Heart left ventricle (tissue), 16 donors: ENCODE data around the gene OR13C8. TPM values are rescaled to one million over a fixed set of nuclear protein-coding genes. Genes with fewer than 3 reads are reported as not detected.
"Not testable (repeated sequence)": the region's sequence is repeated elsewhere in the genome, so short reads cannot be mapped to it uniquely, and the experiment has no call there.

Source experiments
- ATAC-seq, 4 donors: fragments of 200-7000 bp; cut with Tn5 transposase; one replicate each; pipeline ENCODE4 v1.9.1; 2020 to 2022; ENCODE audit warnings: moderate library complexity in 4 of 4, mild to moderate bottlenecking in 3 of 4, moderate number of reproducible peaks in 1 of 4
- DNase-seq, 5 donors: peaks; one replicate each; pipeline ENCODE4 v3.0.0-alpha.2; 2020
- H3K27ac ChIP-seq, 12 donors: fragments of 200-600 bp; sonication (generic) in 4 of 12; one replicate each; pipeline versions ENCODE4 v1.5.0 to v1.8.0; 2016 to 2022; ENCODE audit warnings: mild to moderate bottlenecking in 2 of 12
- H3K27me3 ChIP-seq, 9 donors: fragments of 200-600 bp; sonication (generic) in 2 of 9; one replicate each; pipeline versions ENCODE4 v1.5.1 to v1.8.0; 2016 to 2022; ENCODE audit warnings: mild to moderate bottlenecking in 3 of 9
- H3K36me3 ChIP-seq, 9 donors: fragments of 200-600 bp; sonication (generic) in 2 of 9; one replicate each; pipeline versions ENCODE4 v1.5.0 to v1.8.0; 2018 to 2022; ENCODE audit warnings: mild to moderate bottlenecking in 2 of 9
- H3K4me1 ChIP-seq, 12 donors: fragments of 200-600 bp; sonication (generic) in 4 of 12; one replicate each; pipeline versions ENCODE4 v1.5.0 to v1.8.0; 2016 to 2022; ENCODE audit warnings: mild to moderate bottlenecking in 3 of 12
- H3K4me3 ChIP-seq, 12 donors: fragments of 200-600 bp; sonication (generic) in 4 of 12; one replicate each; pipeline versions ENCODE4 v1.5.0 to v1.8.0; 2017 to 2022; ENCODE audit warnings: mild to moderate bottlenecking in 9 of 12, moderate library complexity in 4 of 12
- H3K9me3 ChIP-seq, 12 donors: fragments of 200-600 bp; sonication (generic) in 4 of 12; one replicate each; pipeline versions ENCODE4 v1.5.0 to v1.8.0; 2016 to 2022; ENCODE audit warnings: mild to moderate bottlenecking in 1 of 12
- CTCF ChIP-seq, 12 donors: fragments of 200-600 bp; sonication (generic) in 4 of 12; IDR thresholded peaks; one replicate each; pipeline versions ENCODE4 v1.5.0 to v1.8.0; 2018 to 2022; ENCODE audit warnings: antibody characterized with exemption in 12 of 12, mild to moderate bottlenecking in 5 of 12
- POLR2A ChIP-seq, 2 donors: fragments of 450-650 bp; IDR thresholded peaks; one replicate each; pipeline ENCODE4 v1.6.1; 2017; ENCODE audit warnings: antibody characterized with exemption in 2 of 2, mild to moderate bottlenecking in 2 of 2, moderate library complexity in 2 of 2
- WGBS, 4 donors: extraction: QIAGEN DNeasy Blood & Tissue Kit in 2 of 4; methylation state at CpG; one replicate each; pipeline versions ENCODE4 v1.1.5 to v1.1.7; 2013 to 2018; 5-methylcytosine and 5-hydroxymethylcytosine counted together
- intact Hi-C, 10 donors: fragments of 100-400 bp; cut with DNase I; formaldehyde crosslinking; loops; one replicate each; pipeline versions ENCODE4 v1.11.1 to v1.14.2; 2022
- long read RNA-seq, 3 donors: library from polyadenylated mRNA; unstranded; transcript quantifications; one replicate each; pipeline ENCODE4 v2.0.0, GENCODE V29; 2020 to 2021
- polyA plus RNA-seq, 2 donors: library from polyadenylated mRNA; stranded (reverse); fragments of 200-250 nt; gene quantifications; one replicate each; pipeline ENCODE4 v1.2.3, GENCODE V29; 2013
- total RNA-seq, 9 donors: library from RNA; depleted of rRNA in 2 of 9; stranded (reverse); fragments of >200 nt in 2 of 9; fragmentation: NEBNext Ultra II Directional in 3 of 9; extraction: Animal tissue kit (Norgen Biotek cat#: 25700) in 3 of 9; gene quantifications; one replicate each; pipeline versions ENCODE4 v1.1.0 to v1.2.4, GENCODE V29; 2016 to 2023
- donor health status: ischemic (EF 13 %, LVEDD 7.1; RV severe dilation, severe dysfunction).
- donor health status: healthy with polysubstance abuse.
- donor health status: DM: no; HTN: yes; CAD: no.
- donor health status: DM: no; HTN: no; CAD: no.
- donor health status: ischemic (EF 25% LVEDD 6.9; RV normal size, moderate dysfunction).
- donor health status: ischemic (EF 25% LVEDD 5.7; RV mildly dilated, moderate dysfunction).
- donor health status: healthy.
- donor health status: DM: yes; HTN: yes; CAD: no.
- donor health status: ischemic (EF 35%, LVEDD 5.7; RV mildly dilated, moderate dysfunction).
- donor health status: nonischemic (EF 11% LVEDD 7.7; RV severe dilation, severe dysfunction).
- donor health status: DM: yes; HTN: yes; CAD: no.
- donor health status: PGD.
- donor health status: ischemic (EF 29% LVEDD 5.4; RV normal size, mild dysfunction).
- donor health status: nonischemic (EF 23%, LVEDD 6.1; RV moderate dilation, normal function).

Gene OR13C8
- total RNA-seq (not detected), polyA plus RNA-seq (not detected)
- long read RNA-seq, donor 1 = 0 reads
- long read RNA-seq, donor 2 = 0 reads
- long read RNA-seq, donor 3 = 0 reads

- no peak for TF ChIP-seq CTCF (IDR thresholded peaks at IDR 0.05)
- no peak for TF ChIP-seq POLR2A (IDR thresholded peaks at IDR 0.05)
- ATAC-seq (no peak), DNase-seq (no peak)
- Histone ChIP-seq H3K36me3 (no peaks in the 10 kb centered on the region), H3K27ac (no peak within 1 kb of the TSS), H3K4me3 (no peak within 1 kb of the TSS), H3K27me3 (no peaks in the 10 kb centered on the region), H3K4me1 (no peaks in the 10 kb centered on the region), H3K9me3 (peaks cover 0 to 23% (median 0%) of the 10 kb centered on the region in 12 donors)
- intact Hi-C loops = no loop called here
- 76 to 88% (median 83%) methylated on average over 4 of the region's 4 CpGs for WGBS, 4 donors
Measured at GRCh38 chr9:104568868-104569267, at the start of gene OR13C8. Gene OR13C8 (plus strand): TSS chr9:104569168. CDS start chr9:104569168, 0 bp downstream.

DNA sequence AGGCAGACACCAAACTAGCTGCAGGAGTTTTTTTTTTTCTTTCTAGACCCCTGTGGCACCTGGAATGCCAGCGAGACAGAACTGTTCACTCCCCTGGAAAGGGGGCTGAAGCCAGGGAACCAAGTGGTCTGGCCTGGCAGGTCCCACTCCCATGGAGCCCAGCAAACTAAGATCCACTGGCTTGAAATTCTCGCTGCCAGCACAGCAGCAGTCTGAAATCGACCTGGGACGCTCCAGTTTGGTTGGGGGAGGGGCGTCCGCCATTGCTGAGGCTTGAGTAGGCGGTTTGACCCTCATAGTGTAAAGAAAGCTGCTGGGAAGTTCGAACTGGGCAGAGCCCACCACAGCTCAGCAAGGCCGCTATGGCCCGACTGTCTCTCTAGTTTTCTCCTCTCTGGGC, 48.7 kb upstream of the OR13C8 start:
- H3K4me1 ChIP-seq, H3K4me3 ChIP-seq, H3K27me3 ChIP-seq, H3K9me3 ChIP-seq, ATAC-seq, DNase-seq, intact Hi-C loops, H3K27ac ChIP-seq, H3K36me3 ChIP-seq: not testable (repeated sequence)
- 72 to 85% (median 83%) methylated on average over 5 to 10 of the region's 10 CpGs for WGBS, 4 donors

DNA sequence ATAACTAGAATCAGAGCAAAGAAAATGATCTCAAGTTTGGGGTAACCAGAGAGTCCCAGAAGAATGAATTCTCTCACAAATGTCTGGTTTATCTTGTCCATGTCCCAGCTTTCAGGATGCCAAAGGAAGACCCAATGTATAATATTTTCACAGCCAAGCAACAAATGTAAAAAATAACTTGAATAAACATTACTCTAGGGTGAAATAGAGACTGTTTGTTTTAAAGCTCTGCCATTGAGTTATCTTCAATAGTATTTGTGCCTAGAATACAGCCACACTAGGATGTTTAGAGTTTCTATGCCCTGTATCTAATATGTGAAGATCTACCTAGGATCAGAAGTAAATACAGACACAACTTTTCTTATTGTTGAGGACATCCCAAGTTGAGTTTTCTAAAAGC, 41.9 kb upstream of the OR13C8 start, which contains the start of gene OR13C4:
Gene OR13C4 (minus strand): TSS at position 101 of the 400 bp plus-strand sequence. CDS start 0 bp downstream, at position 101.
- DNase-seq = no peak
- Histone ChIP-seq H3K27me3 (no peaks in the 10 kb centered on the region), H3K4me3 (no peak within 1 kb of the TSS), H3K9me3 (no peaks in the 10 kb centered on the region), H3K4me1 (no peaks in the 10 kb centered on the region), H3K36me3 (no peaks in the 10 kb centered on the region), H3K27ac (no peak within 1 kb of the TSS)
- ATAC-seq = no peak
- intact Hi-C loops = no loop called here
- TF ChIP-seq POLR2A (IDR thresholded peaks at IDR 0.05) (no peak), CTCF (IDR thresholded peaks at IDR 0.05) (no peak)

DNA sequence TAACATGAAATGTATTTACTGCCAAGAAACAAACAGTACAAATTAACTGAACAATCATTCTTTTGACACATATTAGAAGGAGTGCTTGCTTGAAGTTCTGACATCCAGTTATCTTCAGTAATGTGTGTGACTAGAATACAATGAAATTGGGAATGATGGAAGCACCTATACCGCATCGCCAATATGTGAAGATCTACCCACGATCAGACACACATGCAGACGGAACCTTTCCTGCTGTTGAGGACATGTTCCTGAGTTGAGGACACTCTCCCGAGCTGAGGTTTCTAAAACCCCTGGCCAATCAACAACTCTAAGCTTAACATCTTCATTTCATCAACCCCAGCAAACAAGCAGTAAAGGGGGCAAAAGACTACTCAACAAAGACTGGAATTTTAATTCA, 32.2 kb upstream of the OR13C8 start, which contains the start of gene OR13C3:
Gene OR13C3 (minus strand): TSS at position 101 of the 400 bp plus-strand sequence. CDS start 133 bp downstream, outside the sequence.
- ATAC-seq (no peak), DNase-seq (no peak)
- H3K27me3 ChIP-seq = no peaks in the 10 kb centered on the region
- no peak within 1 kb of the TSS for H3K4me3 ChIP-seq
- no peak within 1 kb of the TSS for H3K27ac ChIP-seq
- H3K36me3 ChIP-seq = no peaks in the 10 kb centered on the region
- no peaks in the 10 kb centered on the region for H3K4me1 ChIP-seq
- intact Hi-C loops = no loop called here
- WGBS, 4 donors = 84 to 89% (median 87%) methylated on average over 5 of the region's 5 CpGs
- no peaks in the 10 kb centered on the region for H3K9me3 ChIP-seq
- TF ChIP-seq CTCF (IDR thresholded peaks at IDR 0.05) (no peak), POLR2A (IDR thresholded peaks at IDR 0.05) (no peak)

DNA sequence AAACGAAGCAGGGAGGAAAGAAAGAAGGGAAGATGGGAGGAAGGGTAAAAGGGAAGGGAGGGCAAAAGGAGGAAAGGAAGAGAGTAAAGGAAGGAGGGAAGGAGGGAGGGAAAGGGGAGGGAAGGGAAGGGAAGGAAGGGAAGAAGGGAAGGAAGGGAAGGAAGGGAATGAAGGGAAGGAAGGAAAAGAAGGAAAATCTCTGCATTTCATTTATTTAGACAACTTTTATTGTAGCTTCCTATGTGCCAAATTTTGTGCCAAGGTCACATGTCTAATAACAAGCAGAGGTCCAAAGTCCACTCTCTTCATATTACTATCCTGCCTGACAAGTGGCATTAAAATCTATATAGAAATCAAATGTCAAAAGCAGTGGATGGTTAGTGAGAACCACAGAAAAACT, 29.7 kb upstream of the OR13C8 start:
- intact Hi-C loops = no loop called here
- H3K27me3 ChIP-seq = no peaks in the 10 kb centered on the region
- no peak overlapping the region for H3K27ac ChIP-seq
- H3K4me3 ChIP-seq = no peak overlapping the region
- no peak for DNase-seq
- ATAC-seq = no peak
- no peaks in the 10 kb centered on the region for H3K9me3 ChIP-seq
- no peaks in the 10 kb centered on the region for H3K4me1 ChIP-seq
- H3K36me3 ChIP-seq = no peaks in the 10 kb centered on the region
- 32 to 44% (median 37%) methylated on average over 1 of the region's 1 CpG for WGBS, 4 donors
- TF ChIP-seq CTCF (IDR thresholded peaks at IDR 0.05) = no peak
- no peak for TF ChIP-seq POLR2A (IDR thresholded peaks at IDR 0.05)
